GM23248 (cell line): Measurements from ENCODE around the gene RPL5.

ENCODE experiments used
- EZH2 ChIP-seq: fragments of 200-600 bp; sonication (generic); IDR thresholded peaks from 2 replicates; pipeline ENCODE4 v1.6.1; 2018; ENCODE audit warnings: antibody characterized with exemption, mild to moderate bottlenecking; ENCODE audit not compliant: insufficient read depth, poor library complexity, severe bottlenecking
- EZH2phosphoT487 ChIP-seq: fragments of 200-600 bp; sonication (generic); IDR thresholded peaks from 2 replicates; pipeline ENCODE4 v1.6.1; 2018; ENCODE audit warnings: antibody characterized with exemption, moderate library complexity, mild to moderate bottlenecking, low read depth; ENCODE audit not compliant: insufficient read depth

DNA sequence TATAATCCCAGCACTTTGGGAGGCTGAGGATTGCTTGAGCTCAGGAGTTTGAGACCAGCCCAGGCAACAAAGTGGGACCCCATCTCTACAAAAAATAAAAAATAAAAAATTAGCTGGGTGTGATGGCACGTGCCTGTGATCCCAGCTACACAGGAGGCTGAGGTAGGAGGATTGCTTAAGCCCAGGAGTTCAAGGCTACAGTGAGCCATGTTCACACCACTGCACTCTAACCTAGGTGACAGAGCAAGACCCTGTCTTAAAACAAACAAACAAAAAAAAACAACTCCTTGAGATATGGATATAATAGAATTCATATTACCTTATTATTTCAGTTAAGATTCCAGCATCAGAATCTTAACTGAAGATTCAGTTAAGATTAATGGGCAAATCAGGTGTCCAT, 52.4 kb downstream of the RPL5 start:
- TF ChIP-seq EZH2phosphoT487 (no peak), EZH2 (no peak)
